Transverse colon (tissue), 4 donors: ENCODE measurements around the gene SCIN.

Experiments used
- EP300 ChIP-seq: sonication (generic); formaldehyde crosslinking; IDR thresholded peaks from one replicate; pipeline ENCODE4 v1.6.1; 2017; ENCODE audit warnings: antibody characterized with exemption, low read depth
- POLR2A ChIP-seq: fragments of 450-650 bp; IDR thresholded peaks from one replicate; pipeline ENCODE4 v1.6.1; 2016; ENCODE audit warnings: antibody characterized with exemption, mild to moderate bottlenecking, moderate library complexity
- POLR2AphosphoS5 ChIP-seq, 3 donors: sonication (generic); formaldehyde crosslinking; IDR thresholded peaks; one replicate each; pipeline ENCODE4 v1.6.1; 2016; ENCODE audit warnings: antibody characterized with exemption in 3 of 3
- TF ChIP-seq, protein P1 (sequence below), 5 experiments: fragments of 200-600 bp in 3 of 5; fragments of 450-650 bp in 2 of 5; sonication (generic) in 3 of 5; IDR thresholded peaks; 1 replicate in 2 of 5; 2 replicates in 3 of 5; pipeline ENCODE4 v1.5.1; 2016 to 2017; ENCODE audit warnings: antibody characterized with exemption in 5 of 5, inconsistent platforms in 3 of 5, mild to moderate bottlenecking in 2 of 5, moderate library complexity in 1 of 5

DNA sequence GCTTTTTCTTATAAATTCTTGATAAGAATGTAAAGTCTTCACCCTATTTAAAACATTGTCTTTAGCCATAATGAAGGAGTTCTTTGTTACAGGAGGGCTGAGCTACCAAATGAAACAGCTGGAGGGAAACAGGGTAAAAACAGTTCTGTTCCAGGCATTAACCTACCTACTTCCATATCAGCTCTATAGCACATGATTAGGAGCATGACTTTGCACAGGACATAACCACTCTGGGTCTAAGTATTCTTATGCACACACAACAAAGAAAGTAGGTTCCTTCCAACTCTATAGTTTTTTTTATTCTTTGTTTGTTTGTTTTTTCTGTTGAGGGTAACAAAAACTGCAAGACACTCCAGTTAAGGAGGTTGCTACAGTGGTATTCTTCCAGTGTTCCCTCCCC, 52.7 kb downstream of the SCIN start:
- TF ChIP-seq, protein P1, sequence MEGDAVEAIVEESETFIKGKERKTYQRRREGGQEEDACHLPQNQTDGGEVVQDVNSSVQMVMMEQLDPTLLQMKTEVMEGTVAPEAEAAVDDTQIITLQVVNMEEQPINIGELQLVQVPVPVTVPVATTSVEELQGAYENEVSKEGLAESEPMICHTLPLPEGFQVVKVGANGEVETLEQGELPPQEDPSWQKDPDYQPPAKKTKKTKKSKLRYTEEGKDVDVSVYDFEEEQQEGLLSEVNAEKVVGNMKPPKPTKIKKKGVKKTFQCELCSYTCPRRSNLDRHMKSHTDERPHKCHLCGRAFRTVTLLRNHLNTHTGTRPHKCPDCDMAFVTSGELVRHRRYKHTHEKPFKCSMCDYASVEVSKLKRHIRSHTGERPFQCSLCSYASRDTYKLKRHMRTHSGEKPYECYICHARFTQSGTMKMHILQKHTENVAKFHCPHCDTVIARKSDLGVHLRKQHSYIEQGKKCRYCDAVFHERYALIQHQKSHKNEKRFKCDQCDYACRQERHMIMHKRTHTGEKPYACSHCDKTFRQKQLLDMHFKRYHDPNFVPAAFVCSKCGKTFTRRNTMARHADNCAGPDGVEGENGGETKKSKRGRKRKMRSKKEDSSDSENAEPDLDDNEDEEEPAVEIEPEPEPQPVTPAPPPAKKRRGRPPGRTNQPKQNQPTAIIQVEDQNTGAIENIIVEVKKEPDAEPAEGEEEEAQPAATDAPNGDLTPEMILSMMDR (IDR thresholded peaks at IDR 0.05) = no peak
- TF ChIP-seq POLR2A (no peak), POLR2AphosphoS5 (IDR thresholded peaks at IDR 0.05) (no peak), EP300 (no peak)
